Hepatic stellate cell (primary cell): ENCODE measurements around the gene SERINC1.
A peak's percentile ranks its signal among the peaks of the same experiment; 100 is the strongest.
"Not testable (repeated sequence)": the region's sequence is repeated elsewhere in the genome, so short reads cannot be mapped to it uniquely, and the experiment has no call there.

Source experiments
- DNase-seq: peaks from one replicate; pipeline ENCODE4 v3.0.0; 2011; ENCODE audit warnings: low spot score

The SERINC1 gene

DNA sequence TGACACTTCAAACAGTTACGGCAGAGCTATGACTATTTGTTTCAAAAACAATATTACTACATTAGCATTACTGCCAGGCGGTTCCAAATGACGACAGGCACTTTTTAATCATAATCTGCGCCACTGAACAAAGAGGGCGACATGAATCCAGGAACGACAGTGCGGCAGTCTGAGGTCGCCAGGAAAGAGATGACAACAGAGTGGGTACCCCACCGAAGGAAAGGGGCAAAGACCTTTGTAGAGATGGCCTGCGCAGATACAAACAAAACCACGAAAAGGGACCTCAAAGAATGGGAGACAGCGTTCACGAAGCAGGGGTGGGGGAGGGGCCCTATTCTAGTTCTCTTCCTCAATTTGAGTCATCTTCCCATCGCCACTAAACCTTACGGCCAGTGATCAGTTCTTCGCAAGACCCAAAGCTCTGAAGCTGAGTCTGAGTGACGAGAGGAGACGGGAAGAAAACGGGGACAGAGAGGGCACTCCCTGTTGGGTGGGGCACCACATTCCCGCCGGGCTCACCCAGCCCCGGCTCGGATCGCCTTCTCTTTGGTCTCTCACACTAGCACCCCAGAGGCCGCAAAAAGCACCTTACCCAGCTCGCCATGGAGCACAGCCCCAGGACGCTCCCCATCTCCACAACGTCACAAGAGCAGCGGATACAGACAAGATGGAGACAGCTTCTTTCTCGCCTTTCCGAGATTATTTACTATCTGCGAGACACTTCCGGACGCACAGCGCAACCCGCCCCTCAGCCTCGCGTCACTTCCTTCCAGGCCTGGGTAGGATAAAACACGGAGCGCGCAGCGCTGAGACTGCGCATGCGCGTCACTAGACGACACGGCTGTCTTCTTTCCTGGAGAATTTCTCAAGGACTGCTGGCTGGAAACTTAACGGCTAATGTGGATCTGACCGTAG is at the start of gene SERINC1:
Gene SERINC1 (minus strand): TSS at position 701 of the 915 bp plus-strand sequence. CDS start 70 bp downstream, at position 631.
- DNase-seq: peak; percentile 85

DNA sequence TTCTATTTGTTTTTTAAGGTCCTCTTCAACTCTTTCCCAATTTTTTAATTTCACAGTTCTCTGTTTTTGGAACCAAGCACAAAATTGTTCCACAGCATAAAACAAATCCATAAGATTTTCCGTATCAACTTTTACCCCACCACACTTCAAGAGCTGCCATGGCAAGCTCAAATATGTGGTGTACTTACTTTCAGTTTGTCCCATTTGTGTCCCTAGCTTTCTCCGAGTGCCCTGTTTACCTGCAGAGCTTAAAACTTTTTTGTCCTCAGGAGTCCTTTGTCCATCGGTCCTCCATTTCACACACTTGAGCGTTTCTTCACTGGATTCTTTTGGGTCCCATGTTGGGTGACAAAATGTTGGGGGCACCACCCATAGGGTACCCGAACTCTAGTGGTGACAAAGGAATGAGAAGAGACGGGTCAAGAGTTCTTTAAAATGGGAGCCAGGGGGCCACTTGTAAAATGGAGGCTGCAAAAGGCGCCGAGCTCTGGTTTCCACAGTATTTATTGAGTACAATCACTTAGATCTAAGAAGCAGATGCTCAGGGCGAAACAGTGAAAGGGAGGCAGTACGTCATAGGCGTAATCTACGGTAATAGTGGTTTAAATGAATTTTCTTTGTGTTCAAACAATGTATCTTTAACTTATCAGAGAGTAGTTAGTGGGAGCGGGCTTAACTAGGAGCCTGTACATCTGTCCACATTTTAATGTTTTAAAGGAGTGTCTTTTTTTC is 39.8 kb upstream of the SERINC1 start:
- DNase-seq: no peak

GRCh38 chr6:122505170-122505569 is 33.6 kb upstream of the SERINC1 start:
- DNase-seq: not testable (repeated sequence)

DNA sequence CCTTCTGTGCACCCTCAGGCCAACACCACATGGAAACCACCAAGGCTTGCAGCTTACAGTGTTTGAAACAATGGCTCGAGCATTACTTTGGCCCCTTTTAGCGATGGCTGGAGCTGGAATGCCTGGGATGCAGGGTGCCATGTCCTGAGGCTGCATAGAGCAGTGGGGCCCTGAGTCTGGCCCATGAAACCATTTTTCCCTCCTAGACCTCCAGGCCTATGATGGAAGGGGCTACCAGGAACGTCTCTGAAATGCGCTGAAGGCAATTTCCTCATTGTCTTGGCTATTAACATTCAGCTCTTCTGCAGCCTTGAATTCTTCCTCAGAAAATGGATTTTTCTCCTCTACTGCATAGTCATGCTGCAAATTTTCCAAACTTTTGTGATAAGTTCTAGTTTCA is 29.9 kb upstream of the SERINC1 start:
- DNase-seq: no peak

- DNase-seq: no peak
Observed at GRCh38 chr6:122495612-122496011, 24.0 kb upstream of the SERINC1 start.

DNA sequence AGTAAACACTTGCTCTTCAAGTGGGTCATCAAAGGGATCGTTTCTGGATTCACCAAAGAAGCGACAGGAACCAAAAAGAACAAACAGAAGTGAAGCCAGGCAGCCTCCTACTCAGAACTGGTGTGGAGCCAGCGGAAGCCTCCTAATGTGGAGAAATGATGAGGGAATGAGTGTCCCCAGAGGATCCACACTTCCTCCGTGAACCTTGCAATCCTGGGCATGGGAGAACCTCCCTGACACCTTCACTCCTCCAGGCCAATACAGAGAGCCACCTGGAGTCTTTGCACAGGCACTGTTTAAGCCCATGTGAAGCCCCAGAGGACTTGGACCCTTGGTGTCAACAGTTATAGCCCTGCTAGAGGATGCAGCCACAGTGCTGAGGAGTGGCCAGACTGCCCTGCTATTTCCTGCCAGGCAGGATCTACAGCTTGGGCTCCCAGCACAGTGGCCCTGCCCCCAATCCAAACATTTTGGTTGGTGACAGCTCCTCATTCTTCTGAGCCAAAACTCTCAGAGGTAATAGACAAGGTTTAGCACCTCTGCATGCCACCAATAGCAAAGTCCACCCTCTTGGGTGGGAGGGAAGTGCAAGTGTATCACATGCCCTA is 23.2 kb upstream of the SERINC1 start:
- DNase-seq: no peak

GRCh38 chr6:122491919-122492555 is 20.4 kb upstream of the SERINC1 start:
- DNase-seq: peak; percentile 44

- DNase-seq: no peak
Observed at GRCh38 chr6:122490607-122491006, 19.0 kb upstream of the SERINC1 start.

- DNase-seq: no peak
Observed at GRCh38 chr6:122484760-122485159, 13.2 kb upstream of the SERINC1 start.

DNA sequence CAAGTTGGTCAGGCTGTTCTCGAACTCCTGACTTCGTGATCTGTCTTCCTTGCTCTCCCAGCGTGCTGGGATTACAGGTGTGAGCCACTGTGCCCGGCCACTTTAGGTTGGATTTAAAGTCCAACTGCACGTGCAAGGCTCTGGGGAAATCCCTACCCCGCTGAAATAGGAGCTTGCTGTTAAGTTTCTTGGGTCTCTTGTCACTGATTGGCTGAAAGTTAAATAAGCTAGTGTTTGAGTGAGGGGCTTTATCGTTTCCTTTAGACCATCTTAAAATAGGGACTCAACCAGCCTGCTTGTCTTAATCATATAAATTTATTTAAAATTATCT is 11.1 kb upstream of the SERINC1 start:
- no peak for DNase-seq

- peak; percentile 11 for DNase-seq
Observed at GRCh38 chr6:122476131-122476530, 4.5 kb upstream of the SERINC1 start.

- DNase-seq: no peak
Observed at GRCh38 chr6:122472022-122472340, 374 bp upstream of the SERINC1 start.

GRCh38 chr6:122461885-122462284 is 9.7 kb downstream of the SERINC1 start:
- DNase-seq: no peak

DNA sequence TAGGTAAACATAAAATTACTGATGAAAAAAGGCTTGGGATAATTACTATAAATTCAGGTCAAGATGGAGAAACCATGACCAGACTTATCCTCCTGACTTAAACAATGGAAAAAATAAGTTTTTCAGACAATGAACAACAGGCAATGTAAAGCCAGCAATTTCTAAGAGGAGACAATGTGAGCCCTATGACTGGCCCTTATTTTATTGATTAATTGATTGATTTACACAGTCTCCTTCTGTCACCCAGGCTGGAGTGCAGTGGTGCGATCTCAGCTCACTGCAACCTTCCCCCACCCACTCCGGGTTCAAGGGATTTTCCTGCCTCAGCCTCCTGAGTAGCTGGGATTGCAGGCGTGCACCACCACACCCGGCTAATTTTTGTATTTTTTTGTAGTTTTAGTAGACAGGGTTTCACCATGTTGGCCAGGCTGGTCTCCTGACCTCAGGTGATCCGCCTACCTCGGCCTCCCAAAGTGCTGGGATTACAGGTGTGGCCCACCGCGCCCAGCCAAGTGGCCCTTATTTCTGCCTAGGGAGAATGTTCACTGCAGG is 11.7 kb downstream of the SERINC1 start:
- not testable (repeated sequence) for DNase-seq

GRCh38 chr6:122459240-122459639 is 12.4 kb downstream of the SERINC1 start:
- no peak for DNase-seq

- no peak for DNase-seq
Observed at GRCh38 chr6:122458087-122458486, 13.5 kb downstream of the SERINC1 start.

GRCh38 chr6:122455116-122455515 is 16.5 kb downstream of the SERINC1 start:
- DNase-seq: not testable (repeated sequence)

DNA sequence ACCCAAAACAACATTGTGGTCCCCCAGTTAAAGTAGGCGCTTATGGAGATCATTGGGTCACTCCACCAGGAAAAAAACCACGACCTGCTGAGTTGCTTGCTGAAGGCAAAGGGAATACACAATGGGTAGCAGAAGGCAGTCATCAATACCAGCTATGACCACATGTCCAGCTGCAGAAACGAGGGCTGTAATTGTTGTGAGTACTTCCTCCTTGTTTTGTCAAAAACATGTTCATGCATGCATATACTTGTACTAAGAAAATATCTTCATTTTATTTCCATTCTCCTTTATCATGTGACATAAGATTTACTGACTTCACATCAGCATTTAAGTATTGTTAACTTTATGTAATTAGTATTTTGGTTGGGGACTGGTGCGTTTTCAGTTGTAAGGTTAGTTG is 16.9 kb downstream of the SERINC1 start:
- no peak for DNase-seq

DNA sequence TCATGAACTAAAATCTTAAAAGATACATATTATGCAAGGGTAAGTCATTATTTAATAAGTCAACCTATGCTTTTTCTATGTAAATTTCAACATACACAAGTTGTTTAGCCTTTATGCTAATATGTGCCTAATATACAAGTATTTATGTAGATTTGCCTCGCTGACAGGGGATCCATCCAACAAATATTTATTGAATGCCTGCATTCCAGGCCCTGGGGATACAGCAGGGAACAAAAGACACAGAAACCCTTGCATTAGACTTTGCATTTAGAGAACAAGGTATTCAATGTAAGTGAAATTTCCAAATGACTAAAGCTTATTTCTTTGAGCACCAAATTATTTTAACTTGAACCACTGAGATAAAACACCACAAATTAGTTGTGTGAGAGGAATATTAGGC is 19.1 kb downstream of the SERINC1 start:
- no peak for DNase-seq

GRCh38 chr6:122449069-122449468 is 22.5 kb downstream of the SERINC1 start:
- DNase-seq: no peak

DNA sequence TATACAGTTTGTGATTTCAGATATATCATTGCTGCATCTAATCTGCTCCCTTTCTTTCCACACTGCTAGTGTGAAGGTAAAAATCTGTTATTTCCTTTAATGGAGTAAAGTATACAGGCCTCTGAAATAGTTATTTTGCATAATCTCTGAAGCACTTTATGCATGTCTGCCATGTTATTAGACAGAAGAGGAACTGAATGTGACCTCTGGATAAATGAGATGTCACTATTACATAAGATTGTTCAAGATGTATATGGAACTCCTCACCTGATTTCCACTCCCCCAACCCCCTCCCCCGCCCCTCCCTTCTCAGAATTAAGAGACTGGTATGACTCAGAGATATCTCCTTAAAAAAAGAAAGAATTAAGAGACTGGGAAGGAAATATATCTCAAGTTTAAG is 26.3 kb downstream of the SERINC1 start:
- no peak for DNase-seq

DNA sequence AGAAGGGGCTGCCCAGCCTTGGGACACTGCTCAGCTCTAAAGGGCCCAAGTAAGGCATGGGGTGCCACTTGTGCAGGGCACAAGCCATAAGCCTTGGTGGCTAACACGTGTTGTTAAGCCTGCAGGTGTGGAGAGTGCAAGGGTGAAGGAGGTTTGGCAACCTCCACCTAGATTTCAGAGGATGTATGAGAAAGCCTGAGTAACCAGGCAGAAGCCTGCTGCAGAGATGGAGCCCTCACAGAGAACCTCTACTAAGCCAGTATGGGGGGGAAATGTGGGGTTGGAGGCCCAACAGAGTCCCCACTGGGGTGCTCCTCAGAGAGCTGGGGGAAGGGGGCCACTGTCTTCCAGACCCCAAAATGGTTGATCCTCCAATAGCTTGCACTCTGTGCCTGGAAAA is 32.6 kb downstream of the SERINC1 start:
- no peak for DNase-seq
